HG02885 (cell line): ENCODE results near the gene PLCL2.

ENCODE experiments used
- ATAC-seq: cut with Tn5 transposase; IDR thresholded peaks from one replicate; pipeline ENCODE4 v1.9.1; 2021; ENCODE audit warnings: mild to moderate bottlenecking; ENCODE audit not compliant: unreplicated experiment, poor library complexity

The PLCL2 gene

GRCh38 chr3:16999161-16999560 is 114.4 kb downstream of the PLCL2 start:
- no peak for ATAC-seq

GRCh38 chr3:16999871-17000270 is 115.1 kb downstream of the PLCL2 start:
- no peak for ATAC-seq

GRCh38 chr3:17003457-17003856 is 118.7 kb downstream of the PLCL2 start:
- no peak for ATAC-seq

- peak; percentile 46 for ATAC-seq
Measured at GRCh38 chr3:17006132-17006852, 121.5 kb downstream of the PLCL2 start.

GRCh38 chr3:17007284-17007683 is 122.5 kb downstream of the PLCL2 start:
- ATAC-seq: no peak

- no peak for ATAC-seq
Measured at GRCh38 chr3:17009826-17010225, 125.1 kb downstream of the PLCL2 start.

- ATAC-seq: no peak
Measured at GRCh38 chr3:17011728-17012338, 127.1 kb downstream of the PLCL2 start.

DNA sequence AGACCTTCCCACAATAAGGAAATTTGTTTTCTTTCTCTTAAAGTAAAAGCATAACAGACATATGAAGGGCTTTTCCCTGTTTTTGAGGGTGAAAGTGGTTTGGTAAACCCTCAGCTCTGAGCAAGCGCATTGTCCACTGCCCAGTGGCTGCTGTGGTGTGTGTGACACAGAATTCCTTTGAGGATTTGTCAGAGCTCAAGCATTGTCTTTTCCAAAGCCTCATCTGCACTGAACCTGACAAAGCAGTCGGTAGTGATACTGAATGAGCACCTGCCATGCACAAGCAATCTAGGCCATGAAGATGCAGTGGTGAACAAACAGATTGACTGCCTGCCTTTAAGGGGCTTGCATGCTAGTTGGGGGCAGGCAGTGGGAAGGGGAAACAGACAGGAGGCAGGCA is 128.3 kb downstream of the PLCL2 start:
- no peak for ATAC-seq

DNA sequence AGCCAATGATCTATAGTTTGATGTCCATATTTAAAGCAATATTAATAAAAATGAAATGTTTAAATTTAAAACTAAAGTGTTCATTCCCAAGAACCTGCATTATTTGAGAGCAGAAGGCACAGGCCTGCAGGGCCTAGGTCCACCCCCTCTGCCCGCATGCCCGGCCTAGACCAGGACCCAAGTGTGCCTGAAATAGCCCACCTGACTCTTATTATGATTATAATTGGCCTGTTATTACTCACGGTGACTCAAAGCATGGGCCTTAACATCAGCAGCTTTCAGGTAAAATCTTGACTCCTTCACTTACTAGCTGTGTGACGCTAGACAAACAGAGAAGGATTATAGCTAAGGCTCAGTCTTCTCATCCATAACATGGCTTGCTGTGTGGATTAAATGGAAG is 128.8 kb downstream of the PLCL2 start:
- peak; percentile 84 for ATAC-seq

DNA sequence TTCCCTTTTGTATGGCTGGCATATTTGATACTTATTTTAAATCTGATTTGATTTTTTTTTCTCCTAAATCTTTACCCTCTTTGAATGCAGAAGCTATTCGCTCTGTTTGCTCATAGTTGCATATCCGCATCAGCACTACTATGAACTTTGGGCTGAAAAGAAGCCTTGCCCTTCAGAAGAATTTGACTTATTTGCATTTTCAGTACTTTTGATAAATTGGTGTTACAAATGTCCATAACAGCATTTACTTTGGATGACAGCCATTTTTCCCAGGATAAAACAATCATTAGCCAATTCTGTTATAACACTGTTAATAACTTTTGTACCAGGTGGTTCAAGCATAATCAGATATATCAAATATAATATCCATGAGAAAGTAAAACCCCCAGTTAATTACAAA is 129.5 kb downstream of the PLCL2 start:
- ATAC-seq: no peak

GRCh38 chr3:17014709-17015108 is 130.0 kb downstream of the PLCL2 start:
- ATAC-seq: no peak

GRCh38 chr3:17021614-17022013 is 136.9 kb downstream of the PLCL2 start:
- no peak for ATAC-seq

- ATAC-seq: peak; percentile 91
Measured at GRCh38 chr3:17023006-17023664, 138.4 kb downstream of the PLCL2 start.

DNA sequence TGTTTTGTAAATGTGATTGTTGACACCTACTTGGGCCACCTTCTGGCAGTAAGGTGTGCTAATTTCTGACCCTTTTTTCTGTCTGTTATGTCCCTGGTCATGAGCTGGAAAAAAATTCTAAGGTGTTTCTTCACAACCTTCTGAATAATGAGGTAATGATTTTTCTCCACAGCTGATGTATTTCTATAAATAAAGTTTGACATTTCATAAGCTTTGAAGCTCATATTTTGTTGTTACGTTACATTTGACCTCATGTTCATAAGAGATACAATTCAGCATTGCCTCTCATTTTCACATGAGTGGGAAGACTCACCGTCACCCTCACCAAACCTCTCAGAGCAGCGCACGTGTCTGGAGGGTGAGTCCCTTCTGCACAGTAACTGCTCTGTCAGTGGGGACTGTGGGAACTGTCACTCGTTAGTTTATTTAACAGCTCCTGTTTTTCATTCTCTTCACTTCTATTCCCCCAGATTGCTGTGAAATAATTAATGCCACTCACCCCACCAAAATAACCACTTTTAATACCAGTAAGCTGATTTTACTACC is 140.9 kb downstream of the PLCL2 start:
- ATAC-seq: no peak

GRCh38 chr3:17027318-17027717 is 142.6 kb downstream of the PLCL2 start:
- no peak for ATAC-seq

GRCh38 chr3:17028363-17028762 is 143.6 kb downstream of the PLCL2 start:
- no peak for ATAC-seq

DNA sequence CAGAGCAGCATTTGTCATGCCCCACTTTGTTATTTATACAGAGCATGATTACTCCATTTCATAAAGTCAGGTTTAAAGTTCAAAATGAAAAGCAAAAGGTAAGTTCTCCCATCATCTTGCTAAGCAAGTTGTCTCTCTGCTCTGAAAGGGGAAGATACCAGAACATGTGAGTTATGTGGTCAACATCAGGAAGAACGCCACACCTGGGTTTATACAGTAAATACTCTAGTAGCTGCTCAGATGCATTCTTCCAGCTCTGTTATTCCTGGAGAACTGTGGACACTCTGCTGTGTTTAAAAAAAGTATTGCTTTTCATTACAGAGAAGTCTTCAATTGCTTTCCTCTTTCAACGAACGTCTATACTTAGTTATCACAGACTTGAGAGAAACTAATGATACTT is 145.7 kb downstream of the PLCL2 start:
- no peak for ATAC-seq

- no peak for ATAC-seq
Measured at GRCh38 chr3:17030956-17031652, 146.3 kb downstream of the PLCL2 start.

DNA sequence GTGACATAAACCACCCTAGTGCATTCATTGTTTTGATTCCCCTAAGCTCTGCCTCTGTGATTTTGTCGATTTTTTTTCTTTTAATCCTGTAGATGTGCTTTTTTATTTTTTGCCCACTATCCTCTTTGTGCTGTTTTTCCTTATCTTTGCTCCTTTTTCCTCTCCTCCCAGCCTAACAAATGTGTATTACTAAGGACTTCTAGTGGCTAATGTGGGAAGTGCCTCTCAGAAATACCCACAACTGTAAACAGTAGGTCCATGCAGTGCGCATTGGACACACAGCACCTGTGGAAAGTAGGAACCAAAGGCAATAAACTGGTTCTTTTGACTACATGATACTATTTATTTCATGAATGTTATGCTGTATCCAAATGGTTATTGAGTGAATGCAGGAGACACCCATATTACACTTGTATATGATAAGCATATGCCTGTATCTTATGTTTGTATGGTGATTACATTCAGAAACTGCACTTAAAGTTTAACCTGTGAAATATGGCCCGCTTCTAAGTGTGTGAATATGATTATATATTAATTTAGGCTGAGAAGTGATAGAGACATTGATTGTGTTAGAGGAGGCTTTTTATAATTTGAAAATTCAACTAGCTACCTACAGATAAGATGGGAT is 147.8 kb downstream of the PLCL2 start:
- ATAC-seq: no peak

DNA sequence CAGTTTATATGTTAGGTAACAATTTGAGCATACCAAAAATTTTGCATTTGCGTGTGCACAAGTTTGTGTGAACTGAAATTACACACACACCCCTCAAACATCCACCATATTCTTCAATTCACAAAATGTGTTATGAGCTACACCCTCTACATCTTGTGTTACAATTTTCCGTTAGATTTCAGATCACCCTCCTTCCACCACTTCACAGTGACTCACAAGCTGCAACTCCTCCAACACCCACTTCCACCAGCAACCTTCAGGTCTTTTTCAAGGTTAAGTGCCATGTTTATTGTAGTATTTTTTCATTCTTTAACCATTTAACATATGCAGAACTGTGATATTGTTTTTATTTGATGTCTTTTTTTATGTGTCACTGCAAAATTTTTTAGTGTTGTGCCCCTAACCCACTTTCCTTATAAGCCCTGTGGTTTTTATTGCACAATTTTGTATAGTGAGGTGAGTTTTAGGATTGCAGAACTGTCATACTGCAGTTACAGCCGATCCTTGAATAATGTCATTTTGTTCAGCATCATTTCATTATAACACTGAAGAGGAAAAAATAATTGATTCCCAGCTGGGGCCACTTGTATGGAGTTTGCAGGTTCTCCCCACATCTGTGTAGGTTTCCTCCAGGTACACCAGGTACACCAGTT is 148.9 kb downstream of the PLCL2 start:
- ATAC-seq: no peak
